ACC112 (cell line): Measurements from ENCODE around the gene CHST1.

ENCODE experiments used
- H2AFZ ChIP-seq: fragments of 200-600 bp; sonication (generic); one replicate; pipeline ENCODE4 v1.6.0; 2017; ENCODE audit warnings: antibody characterized with exemption, low read length; ENCODE audit not compliant: unreplicated experiment
- H3K27ac ChIP-seq: fragments of 200-600 bp; sonication (generic); 2 replicates; pipeline ENCODE4 v1.5.1; 2014; ENCODE audit warnings: low read depth, mild to moderate bottlenecking, antibody characterized with exemption, low read length, moderate library complexity
- H3K27me3 ChIP-seq: fragments of 200-600 bp; sonication (generic); 2 replicates; pipeline ENCODE4 v1.6.1; 2014; ENCODE audit warnings: mild to moderate bottlenecking, antibody characterized with exemption, low read length, moderate library complexity, mixed read lengths; ENCODE audit not compliant: insufficient read depth
- H3K36me3 ChIP-seq: fragments of 200-600 bp; sonication (generic); 2 replicates; pipeline ENCODE4 v1.6.1; 2016; ENCODE audit warnings: mild to moderate bottlenecking, antibody characterized with exemption, low read length, moderate library complexity, mixed read lengths; ENCODE audit not compliant: insufficient read depth
- H3K4me1 ChIP-seq: fragments of 200-600 bp; sonication (generic); one replicate; pipeline ENCODE4 v1.6.1; 2016; ENCODE audit warnings: low read length, mixed read lengths; ENCODE audit not compliant: insufficient read depth, unreplicated experiment, control insufficient read depth
- H3K4me3 ChIP-seq: fragments of 200-600 bp; sonication (generic); 2 replicates; pipeline ENCODE4 v1.5.1; 2014; ENCODE audit warnings: mild to moderate bottlenecking, low read depth, low read length
- H3K79me2 ChIP-seq: fragments of 200-600 bp; sonication (generic); one replicate; pipeline ENCODE4 v1.6.0; 2016; ENCODE audit warnings: low read length; ENCODE audit not compliant: control insufficient read depth, unreplicated experiment, insufficient read depth

Gene CHST1

GRCh38 chr11:45665933-45666647 lies 668 bp upstream of the CHST1 start:
- Histone ChIP-seq H3K4me3 (peak overlapping the region; percentile 67), H3K79me2 (peaks cover 7% of the 10 kb centered on the region), H3K27me3 (no peaks in the 10 kb centered on the region; the same call in 1 of the 2 replicates), H3K4me1 (peaks cover 33% of the 10 kb centered on the region), H3K27ac (no peak overlapping the region), H3K36me3 (no peaks in the 10 kb centered on the region), H2AFZ (peak overlapping the region; percentile 70)

GRCh38 chr11:45664376-45665205 lies 831 bp downstream of the CHST1 start:
- H3K27me3 ChIP-seq: no peaks in the 10 kb centered on the region; the same call in 1 of the 2 replicates
- H3K4me1 ChIP-seq: peaks cover 37% of the 10 kb centered on the region
- peak overlapping the region; percentile 78 for H3K4me3 ChIP-seq
- no peak overlapping the region for H3K27ac ChIP-seq
- H3K79me2 ChIP-seq: peaks cover 7% of the 10 kb centered on the region
- H3K36me3 ChIP-seq: no peaks in the 10 kb centered on the region
- peak overlapping the region; percentile 77 for H2AFZ ChIP-seq

GRCh38 chr11:45663486-45664375 lies 1.7 kb downstream of the CHST1 start:
- no peaks in the 10 kb centered on the region; the same call in 1 of the 2 replicates for H3K27me3 ChIP-seq

GRCh38 chr11:45662665-45663485 lies 2.5 kb downstream of the CHST1 start:
- Histone ChIP-seq H3K36me3 (no peaks in the 10 kb centered on the region), H2AFZ (no peak overlapping the region), H3K27ac (peak overlapping the region; percentile 77), H3K79me2 (peaks cover 8% of the 10 kb centered on the region), H3K4me1 (peaks cover 54% of the 10 kb centered on the region), H3K27me3 (no peaks in the 10 kb centered on the region; the same call in 1 of the 2 replicates), H3K4me3 (peak overlapping the region; percentile 78)

More at GRCh38 chr11:45663486-45664375, 1.7 kb downstream of the CHST1 start:
- H3K4me3 ChIP-seq: peak overlapping the region; percentile 78
- H3K27ac ChIP-seq: peak overlapping the region; percentile 77
- H2AFZ ChIP-seq: no peak overlapping the region
- no peaks in the 10 kb centered on the region for H3K36me3 ChIP-seq
- peaks cover 46% of the 10 kb centered on the region for H3K4me1 ChIP-seq
- H3K79me2 ChIP-seq: peaks cover 7% of the 10 kb centered on the region

- peak overlapping the region; percentile 77 for H3K27ac ChIP-seq
- H3K4me1 ChIP-seq: peaks cover 58% of the 10 kb centered on the region
- no peak overlapping the region for H2AFZ ChIP-seq
- H3K79me2 ChIP-seq: peaks cover 15% of the 10 kb centered on the region
- no peaks in the 10 kb centered on the region for H3K36me3 ChIP-seq
- no peaks in the 10 kb centered on the region; the same call in 1 of the 2 replicates for H3K27me3 ChIP-seq
- peak overlapping the region; percentile 78; the same call in 1 of the 2 replicates for H3K4me3 ChIP-seq
Measured at GRCh38 chr11:45662096-45662664, 3.2 kb downstream of the CHST1 start.

- Histone ChIP-seq H3K27ac (no peak overlapping the region), H3K27me3 (no peaks in the 10 kb centered on the region; the same call in 1 of the 2 replicates), H3K4me3 (no peak overlapping the region), H3K36me3 (no peaks in the 10 kb centered on the region), H3K79me2 (peaks cover 16% of the 10 kb centered on the region), H3K4me1 (peaks cover 58% of the 10 kb centered on the region), H2AFZ (no peak overlapping the region)
Measured at GRCh38 chr11:45661439-45662055, 3.9 kb downstream of the CHST1 start.

- no peak overlapping the region for H2AFZ ChIP-seq
- H3K79me2 ChIP-seq: peaks cover 16% of the 10 kb centered on the region
- no peak overlapping the region for H3K4me3 ChIP-seq
- H3K27me3 ChIP-seq: no peaks in the 10 kb centered on the region
- H3K4me1 ChIP-seq: peaks cover 54% of the 10 kb centered on the region
- H3K27ac ChIP-seq: no peak overlapping the region
- no peaks in the 10 kb centered on the region for H3K36me3 ChIP-seq
Measured at GRCh38 chr11:45660729-45661438, 4.5 kb downstream of the CHST1 start.

- Histone ChIP-seq H3K27me3 (no peaks in the 10 kb centered on the region), H3K36me3 (no peaks in the 10 kb centered on the region), H3K4me3 (no peak overlapping the region), H2AFZ (no peak overlapping the region), H3K79me2 (peaks cover 16% of the 10 kb centered on the region), H3K27ac (no peak overlapping the region), H3K4me1 (peaks cover 59% of the 10 kb centered on the region)
Measured at GRCh38 chr11:45659818-45660160, 5.6 kb downstream of the CHST1 start.
